ENCODE results near the gene KLK11. TPM values are rescaled to one million over a fixed set of nuclear protein-coding genes. Genes with fewer than 3 reads are reported as not detected.

KLK11 gene
- total RNA-seq, 1 experiment from 2014 or later = not detected

DNA sequence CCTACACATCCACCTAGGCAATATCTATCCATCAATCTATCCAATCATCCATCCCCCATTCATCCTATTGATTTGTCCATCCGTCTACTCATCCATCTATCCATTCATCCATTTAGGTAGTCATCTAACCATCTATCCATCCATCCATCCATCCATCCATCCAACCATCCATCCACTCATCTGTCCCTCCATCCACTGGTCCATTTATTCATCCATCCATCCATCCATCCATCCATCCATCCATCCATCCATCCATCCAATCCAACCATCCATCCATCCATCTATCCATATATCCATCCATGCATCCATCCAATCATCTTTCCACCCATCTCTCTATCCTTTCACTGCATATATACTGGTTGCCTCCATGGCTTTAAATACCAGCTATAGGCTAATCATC is 34.6 kb upstream of the KLK11 start:
- no peak for DNase-seq (ENCODE audit: low read depth, low spot score)
- ATAC-seq = no peak
- Histone ChIP-seq H3K27ac (ENCODE audit: low read length) (no peak overlapping the region), H3K9me3 (ENCODE audit: control insufficient read depth, insufficient read depth, low read depth, low read length) (no peaks in the 10 kb centered on the region), H3K4me1 (ENCODE audit: control insufficient read depth, insufficient read depth, low read length) (no peaks in the 10 kb centered on the region), H3K27me3 (ENCODE audit: control insufficient read depth, insufficient read depth, low read length) (no peaks in the 10 kb centered on the region), H3K36me3 (ENCODE audit: control insufficient read depth, insufficient read depth, low read length) (no peaks in the 10 kb centered on the region), H3K4me3 (ENCODE audit: low read depth in 2 of 2, low read length in 2 of 2) (no peak overlapping the region)
- in situ Hi-C loops (cut with HindIII; ENCODE audit: low pct_unique_long_range_greater_than_20kb, low sequenced_read_pairs) (no loop called here), intact Hi-C loops (cut with micrococcal nuclease; ENCODE audit: unreplicated experiment) (no loop called here)
- CTCF ChIA-PET = no interaction called here
- POLR2A ChIA-PET = no interaction called here
- BruUV-seq (replicated peaks) = no TSS peak
- TF ChIP-seq, protein P1, sequence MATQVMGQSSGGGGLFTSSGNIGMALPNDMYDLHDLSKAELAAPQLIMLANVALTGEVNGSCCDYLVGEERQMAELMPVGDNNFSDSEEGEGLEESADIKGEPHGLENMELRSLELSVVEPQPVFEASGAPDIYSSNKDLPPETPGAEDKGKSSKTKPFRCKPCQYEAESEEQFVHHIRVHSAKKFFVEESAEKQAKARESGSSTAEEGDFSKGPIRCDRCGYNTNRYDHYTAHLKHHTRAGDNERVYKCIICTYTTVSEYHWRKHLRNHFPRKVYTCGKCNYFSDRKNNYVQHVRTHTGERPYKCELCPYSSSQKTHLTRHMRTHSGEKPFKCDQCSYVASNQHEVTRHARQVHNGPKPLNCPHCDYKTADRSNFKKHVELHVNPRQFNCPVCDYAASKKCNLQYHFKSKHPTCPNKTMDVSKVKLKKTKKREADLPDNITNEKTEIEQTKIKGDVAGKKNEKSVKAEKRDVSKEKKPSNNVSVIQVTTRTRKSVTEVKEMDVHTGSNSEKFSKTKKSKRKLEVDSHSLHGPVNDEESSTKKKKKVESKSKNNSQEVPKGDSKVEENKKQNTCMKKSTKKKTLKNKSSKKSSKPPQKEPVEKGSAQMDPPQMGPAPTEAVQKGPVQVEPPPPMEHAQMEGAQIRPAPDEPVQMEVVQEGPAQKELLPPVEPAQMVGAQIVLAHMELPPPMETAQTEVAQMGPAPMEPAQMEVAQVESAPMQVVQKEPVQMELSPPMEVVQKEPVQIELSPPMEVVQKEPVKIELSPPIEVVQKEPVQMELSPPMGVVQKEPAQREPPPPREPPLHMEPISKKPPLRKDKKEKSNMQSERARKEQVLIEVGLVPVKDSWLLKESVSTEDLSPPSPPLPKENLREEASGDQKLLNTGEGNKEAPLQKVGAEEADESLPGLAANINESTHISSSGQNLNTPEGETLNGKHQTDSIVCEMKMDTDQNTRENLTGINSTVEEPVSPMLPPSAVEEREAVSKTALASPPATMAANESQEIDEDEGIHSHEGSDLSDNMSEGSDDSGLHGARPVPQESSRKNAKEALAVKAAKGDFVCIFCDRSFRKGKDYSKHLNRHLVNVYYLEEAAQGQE (IDR thresholded peaks at IDR 0.05; ENCODE audit: insufficient read depth in 1 of 2, low read depth in 2 of 2, low read length in 1 of 2) = no peak
- no peak for TF ChIP-seq CTCF (IDR thresholded peaks at IDR 0.05)
- TF ChIP-seq SIN3A (IDR thresholded peaks at IDR 0.05; ENCODE audit: borderline replicate concordance, insufficient read depth, low read depth, low read length) = no peak
- TF ChIP-seq POLR2AphosphoS5 (IDR thresholded peaks at IDR 0.05; ENCODE audit: low read depth, low read length) = no peak
- no peak for TF ChIP-seq TCF7L2 (IDR thresholded peaks at IDR 0.05; ENCODE audit: low read depth, low read length)

- ATAC-seq (no peak), DNase-seq (ENCODE audit: low read depth, low spot score) (no peak)
- Histone ChIP-seq H3K9me3 (ENCODE audit: control insufficient read depth, insufficient read depth, low read depth, low read length) (no peaks in the 10 kb centered on the region), H3K27me3 (ENCODE audit: control insufficient read depth, insufficient read depth, low read length) (no peaks in the 10 kb centered on the region; the same call in 1 of the 2 replicates), H3K4me3 (ENCODE audit: low read depth in 2 of 2, low read length in 2 of 2) (no peak overlapping the region), H3K36me3 (ENCODE audit: control insufficient read depth, insufficient read depth, low read length) (no peaks in the 10 kb centered on the region), H3K4me1 (ENCODE audit: control insufficient read depth, insufficient read depth, low read length) (no peaks in the 10 kb centered on the region), H3K27ac (ENCODE audit: low read length) (no peak overlapping the region)
- intact Hi-C loops (cut with micrococcal nuclease; ENCODE audit: unreplicated experiment) (no loop called here), in situ Hi-C loops (cut with HindIII; ENCODE audit: low pct_unique_long_range_greater_than_20kb, low sequenced_read_pairs) (no loop called here)
- ChIA-PET POLR2A (no interaction called here), CTCF (no interaction called here)
- TF ChIP-seq, protein P1 (IDR thresholded peaks at IDR 0.05; ENCODE audit: insufficient read depth in 1 of 2, low read depth in 2 of 2, low read length in 1 of 2) = no peak
- TF ChIP-seq SIN3A (IDR thresholded peaks at IDR 0.05; ENCODE audit: borderline replicate concordance, insufficient read depth, low read depth, low read length) = no peak
- no peak for TF ChIP-seq TCF7L2 (IDR thresholded peaks at IDR 0.05; ENCODE audit: low read depth, low read length)
- no peak for TF ChIP-seq CTCF (IDR thresholded peaks at IDR 0.05)
- TF ChIP-seq POLR2AphosphoS5 (IDR thresholded peaks at IDR 0.05; ENCODE audit: low read depth, low read length) = no peak
- BruUV-seq (replicated peaks) = no TSS peak
Measured at GRCh38 chr19:51060336-51060735, 33.9 kb upstream of the KLK11 start.

Data from Panc1 (cell line).